Gastrocnemius medialis (tissue), 4 donors: Measurements from ENCODE around the gene OAT. TPM values are rescaled to one million over a fixed set of nuclear protein-coding genes. Genes with fewer than 3 reads are reported as not detected.

ENCODE experiments used
- ATAC-seq, 2 donors: fragments of 150-250 bp; one replicate each; pipeline ENCODE4 v1.9.1; 2016
- DNase-seq, 2 donors: peaks; one replicate each; pipeline ENCODE4 v3.0.0-alpha.2; 2019
- H3K27ac ChIP-seq, 4 donors: fragments of 200-600 bp; sonication (generic); 1 replicate in 1 of 4; 2 replicates in 3 of 4; pipeline ENCODE4 v1.5.1; 2016 to 2018; ENCODE audit warnings: mild to moderate bottlenecking in 2 of 4, moderate library complexity in 1 of 4
- H3K27me3 ChIP-seq, 3 donors: fragments of 200-600 bp; sonication (generic) in 2 of 3; 1 replicate in 1 of 3; 2 replicates in 2 of 3; pipeline versions ENCODE4 v1.5.1 to v1.6.0; 2016 to 2019; ENCODE audit warnings: mild to moderate bottlenecking in 1 of 3, moderate library complexity in 1 of 3
- H3K36me3 ChIP-seq, 2 donors: fragments of 200-600 bp; sonication (generic) in 1 of 2; one replicate each; pipeline ENCODE4 v1.5.1; 2017 to 2018
- H3K4me1 ChIP-seq, 2 donors: fragments of 200-600 bp; sonication (generic) in 1 of 2; one replicate each; pipeline ENCODE4 v1.5.1; 2016 to 2017; ENCODE audit warnings: mild to moderate bottlenecking in 2 of 2
- H3K4me3 ChIP-seq, 4 donors: fragments of 200-600 bp; sonication (generic) in 3 of 4; 1 replicate in 1 of 4; 2 replicates in 3 of 4; pipeline ENCODE4 v1.5.1; 2016 to 2019; ENCODE audit warnings: mild to moderate bottlenecking in 2 of 4
- H3K9me3 ChIP-seq, 3 donors: fragments of 200-600 bp; sonication (generic) in 2 of 3; 1 replicate in 1 of 3; 2 replicates in 2 of 3; pipeline ENCODE4 v1.5.1; 2016 to 2019
- CTCF ChIP-seq, 5 experiments: fragments of 450-650 bp in 3 of 5; fragments of 200-600 bp in 2 of 5; sonication (generic) in 2 of 5; IDR thresholded peaks in 4 of 5; conservative IDR thresholded peaks in 1 of 5; 1 replicate in 4 of 5; 2 replicates in 1 of 5; pipeline ENCODE4 v1.5.1; 2016 to 2019; ENCODE audit warnings: antibody characterized with exemption in 5 of 5, mild to moderate bottlenecking in 3 of 5, moderate library complexity in 3 of 5
- POLR2A ChIP-seq, 2 donors: fragments of 450-650 bp; IDR thresholded peaks; one replicate each; pipeline ENCODE4 v1.6.1; 2017; ENCODE audit warnings: antibody characterized with exemption in 2 of 2, mild to moderate bottlenecking in 2 of 2, moderate library complexity in 2 of 2
- in situ Hi-C, 4 donors: fragments of 200-750 bp; cut with MboI; loops; one replicate each; pipeline versions ENCODE4 v1.15.0 to v1.8.0; 2017; ENCODE audit warnings: low sequenced_read_pairs in 4 of 4
- intact Hi-C: fragments of 100-400 bp; cut with DNase I; formaldehyde crosslinking; loops from one replicate; pipeline ENCODE4 v1.15.1; 2023; ENCODE audit warnings: low total_unique reads
- total RNA-seq, 4 donors: library from RNA; depleted of rRNA; stranded (reverse); fragments of >200 nt; gene quantifications; one replicate each; pipeline versions ENCODE4 v1.1.0 to v1.2.3, GENCODE V29; 2016

Gene OAT
- total RNA-seq, 4 donors from 2014 or later: 20.1 to 97.2 (median 42.6) TPM

- no peak overlapping the region for H3K27ac ChIP-seq
- no peaks in the 10 kb centered on the region for H3K9me3 ChIP-seq
- no peaks in the 10 kb centered on the region for H3K4me1 ChIP-seq
- no peaks in the 10 kb centered on the region for H3K36me3 ChIP-seq
- no peaks in the 10 kb centered on the region for H3K27me3 ChIP-seq
- H3K4me3 ChIP-seq: no peak overlapping the region
- in situ Hi-C loops: no loop called here
- DNase-seq: no peak
- ATAC-seq: no peak
- TF ChIP-seq POLR2A (IDR thresholded peaks at IDR 0.05) (no peak), CTCF (IDR thresholded peaks at IDR 0.05 in 4 of 5, conservative IDR thresholded peaks at IDR 0.05 in 1 of 5) (no peak)
- intact Hi-C loops: no loop called here
Observed at GRCh38 chr10:124369066-124369465, 49.7 kb downstream of the OAT start.

- no peak overlapping the region for H3K27ac ChIP-seq
- H3K4me1 ChIP-seq: no peaks in the 10 kb centered on the region
- no peaks in the 10 kb centered on the region for H3K27me3 ChIP-seq
- no peak for DNase-seq
- no peak for TF ChIP-seq POLR2A (IDR thresholded peaks at IDR 0.05)
- no peak for TF ChIP-seq CTCF (IDR thresholded peaks at IDR 0.05 in 4 of 5, conservative IDR thresholded peaks at IDR 0.05 in 1 of 5)
- in situ Hi-C loops (no loop called here), intact Hi-C loops (no loop called here)
- no peaks in the 10 kb centered on the region for H3K36me3 ChIP-seq
- no peak overlapping the region for H3K4me3 ChIP-seq
- no peaks in the 10 kb centered on the region for H3K9me3 ChIP-seq
- ATAC-seq: no peak
Observed at GRCh38 chr10:124367936-124368335, 50.8 kb downstream of the OAT start.

- no peak overlapping the region for H3K27ac ChIP-seq
- intact Hi-C loops (no loop called here), in situ Hi-C loops (no loop called here)
- H3K4me3 ChIP-seq: no peak overlapping the region
- DNase-seq: no peak
- H3K36me3 ChIP-seq: no peaks in the 10 kb centered on the region
- no peak for ATAC-seq
- no peaks in the 10 kb centered on the region for H3K9me3 ChIP-seq
- H3K27me3 ChIP-seq: no peaks in the 10 kb centered on the region
- no peak for TF ChIP-seq CTCF (IDR thresholded peaks at IDR 0.05 in 4 of 5, conservative IDR thresholded peaks at IDR 0.05 in 1 of 5)
- H3K4me1 ChIP-seq: no peaks in the 10 kb centered on the region
Observed at GRCh38 chr10:124367414-124367813, 51.3 kb downstream of the OAT start.

- no peaks in the 10 kb centered on the region for H3K9me3 ChIP-seq
- no peak overlapping the region for H3K27ac ChIP-seq
- in situ Hi-C loops: no loop called here
- DNase-seq: no peak
- H3K36me3 ChIP-seq: no peaks in the 10 kb centered on the region
- H3K4me1 ChIP-seq: no peaks in the 10 kb centered on the region
- no peak overlapping the region for H3K4me3 ChIP-seq
- no peak for ATAC-seq
- intact Hi-C loops: no loop called here
- no peaks in the 10 kb centered on the region for H3K27me3 ChIP-seq
- TF ChIP-seq POLR2A (IDR thresholded peaks at IDR 0.05) (no peak), CTCF (IDR thresholded peaks at IDR 0.05 in 4 of 5, conservative IDR thresholded peaks at IDR 0.05 in 1 of 5) (no peak)
Observed at GRCh38 chr10:124366825-124367224, 51.9 kb downstream of the OAT start.

- Histone ChIP-seq H3K27me3 (no peaks in the 10 kb centered on the region), H3K36me3 (no peaks in the 10 kb centered on the region)
- no peak for DNase-seq
Observed at GRCh38 chr10:124366343-124366742, 52.4 kb downstream of the OAT start.

More at GRCh38 chr10:124366343-124366742, 52.4 kb downstream of the OAT start:
- H3K4me1 ChIP-seq: no peaks in the 10 kb centered on the region
- H3K9me3 ChIP-seq: no peaks in the 10 kb centered on the region
- in situ Hi-C loops: no loop called here
- TF ChIP-seq CTCF (IDR thresholded peaks at IDR 0.05 in 4 of 5, conservative IDR thresholded peaks at IDR 0.05 in 1 of 5): no peak
- no peak for TF ChIP-seq POLR2A (IDR thresholded peaks at IDR 0.05)
- H3K4me3 ChIP-seq: no peak overlapping the region
- intact Hi-C loops: no loop called here
- no peak for ATAC-seq
- no peak overlapping the region for H3K27ac ChIP-seq
